DND-41 (cell line): ENCODE results near the gene ZNF582.

Experiments used
- EZH2 ChIP-seq: IDR thresholded peaks from 3 replicates; pipeline ENCODE4 v1.6.1; 2012; ENCODE audit warnings: borderline replicate concordance, low read depth, mild to moderate bottlenecking, moderate library complexity, low read length, inconsistent platforms; ENCODE audit not compliant: severe bottlenecking
- TF ChIP-seq, protein P1 (sequence below): IDR thresholded peaks from 2 replicates; pipeline ENCODE4 v1.5.1; 2012; ENCODE audit warnings: borderline replicate concordance, low read length, moderate library complexity, mild to moderate bottlenecking; ENCODE audit not compliant: poor library complexity, severe bottlenecking; ENCODE audit errors: extremely low read depth

DNA sequence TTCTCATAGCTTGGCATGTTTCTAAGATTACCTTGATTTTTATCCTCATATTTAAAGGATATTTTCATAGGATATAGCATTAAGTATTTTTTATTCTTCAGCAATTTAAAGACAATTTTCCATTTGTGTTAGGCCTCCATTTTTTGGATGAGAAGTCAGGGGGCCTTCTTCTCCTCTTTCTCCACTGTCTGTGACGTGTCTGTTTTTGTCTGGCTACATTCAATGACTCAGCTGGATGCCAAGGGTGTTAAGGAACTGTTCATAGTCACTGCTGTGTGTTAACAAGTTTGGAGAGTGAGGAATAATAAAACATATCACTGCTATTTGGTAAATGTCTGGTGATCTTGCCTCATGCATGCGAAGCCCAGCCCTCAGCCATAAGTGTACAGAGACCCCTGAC is 36.4 kb downstream of the ZNF582 start:
- TF ChIP-seq, protein P1, sequence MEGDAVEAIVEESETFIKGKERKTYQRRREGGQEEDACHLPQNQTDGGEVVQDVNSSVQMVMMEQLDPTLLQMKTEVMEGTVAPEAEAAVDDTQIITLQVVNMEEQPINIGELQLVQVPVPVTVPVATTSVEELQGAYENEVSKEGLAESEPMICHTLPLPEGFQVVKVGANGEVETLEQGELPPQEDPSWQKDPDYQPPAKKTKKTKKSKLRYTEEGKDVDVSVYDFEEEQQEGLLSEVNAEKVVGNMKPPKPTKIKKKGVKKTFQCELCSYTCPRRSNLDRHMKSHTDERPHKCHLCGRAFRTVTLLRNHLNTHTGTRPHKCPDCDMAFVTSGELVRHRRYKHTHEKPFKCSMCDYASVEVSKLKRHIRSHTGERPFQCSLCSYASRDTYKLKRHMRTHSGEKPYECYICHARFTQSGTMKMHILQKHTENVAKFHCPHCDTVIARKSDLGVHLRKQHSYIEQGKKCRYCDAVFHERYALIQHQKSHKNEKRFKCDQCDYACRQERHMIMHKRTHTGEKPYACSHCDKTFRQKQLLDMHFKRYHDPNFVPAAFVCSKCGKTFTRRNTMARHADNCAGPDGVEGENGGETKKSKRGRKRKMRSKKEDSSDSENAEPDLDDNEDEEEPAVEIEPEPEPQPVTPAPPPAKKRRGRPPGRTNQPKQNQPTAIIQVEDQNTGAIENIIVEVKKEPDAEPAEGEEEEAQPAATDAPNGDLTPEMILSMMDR = no peak
- TF ChIP-seq EZH2 = no peak
